Measurements from ENCODE around the gene STYK1. TPM values are rescaled to one million over a fixed set of nuclear protein-coding genes. Genes with fewer than 3 reads are reported as not detected.

STYK1 gene, protein sequence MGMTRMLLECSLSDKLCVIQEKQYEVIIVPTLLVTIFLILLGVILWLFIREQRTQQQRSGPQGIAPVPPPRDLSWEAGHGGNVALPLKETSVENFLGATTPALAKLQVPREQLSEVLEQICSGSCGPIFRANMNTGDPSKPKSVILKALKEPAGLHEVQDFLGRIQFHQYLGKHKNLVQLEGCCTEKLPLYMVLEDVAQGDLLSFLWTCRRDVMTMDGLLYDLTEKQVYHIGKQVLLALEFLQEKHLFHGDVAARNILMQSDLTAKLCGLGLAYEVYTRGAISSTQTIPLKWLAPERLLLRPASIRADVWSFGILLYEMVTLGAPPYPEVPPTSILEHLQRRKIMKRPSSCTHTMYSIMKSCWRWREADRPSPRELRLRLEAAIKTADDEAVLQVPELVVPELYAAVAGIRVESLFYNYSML
- not detected for total RNA-seq
- long read RNA-seq: 0 reads

DNA sequence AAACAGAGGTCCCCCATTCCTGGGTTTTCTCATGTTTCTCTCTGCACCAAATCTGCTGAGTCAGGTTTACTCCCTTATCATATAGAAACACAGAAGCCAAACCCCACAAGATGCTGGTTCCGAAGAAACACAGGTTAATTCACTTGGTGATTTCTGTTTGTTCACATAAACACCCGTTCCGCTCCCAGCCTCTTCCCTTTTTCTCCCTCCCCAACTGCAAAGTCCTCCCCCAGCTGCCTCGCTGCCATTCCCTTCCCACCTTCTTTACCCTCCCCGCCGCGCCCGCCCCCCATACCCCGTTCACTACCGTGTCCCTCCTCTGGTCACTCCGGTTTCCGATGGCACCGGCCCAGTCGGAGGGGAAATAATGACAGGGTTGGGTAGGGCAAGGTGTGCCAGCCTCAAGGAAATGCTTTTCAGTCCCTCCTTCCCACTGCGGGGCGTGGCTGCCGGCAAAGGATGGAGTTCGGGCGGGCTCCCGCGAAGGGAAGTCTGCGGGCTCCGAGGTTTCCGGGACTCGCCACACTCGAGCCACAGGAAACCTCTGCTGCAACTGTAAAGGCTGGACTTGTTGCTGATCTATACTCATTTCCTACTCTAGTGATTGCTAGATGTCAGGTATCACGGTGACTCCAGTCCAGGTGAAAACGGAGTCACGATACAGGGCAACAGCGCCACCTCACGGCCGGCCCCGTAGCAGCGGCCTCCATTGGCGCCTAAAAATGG, at the start of gene STYK1:
STYK1 (minus strand) TSS at position 394 of the 726 bp plus-strand sequence. CDS start 39,434 bp downstream, outside the sequence.
- intact Hi-C loops (cut with micrococcal nuclease): no loop called here
- DNase-seq (peak; percentile 57), ATAC-seq (no peak)

- intact Hi-C loops (cut with micrococcal nuclease): loop anchor here (2.0 kb wide), 1 partner anchor 28 kb away; no protein-coding TSS in a partner anchor
- DNase-seq (peak; percentile 94), ATAC-seq (peak; percentile 82)
These were observed 49.3 kb upstream of the STYK1 start, which contains the start of gene YBX3 for GRCh38 chr12:10722905-10723746. Gene YBX3 (minus strand): TSS chr12:10723323. CDS start chr12:10723111, 212 bp downstream.

GRCh38 chr12:10722502-10722904, 48.7 kb upstream of the STYK1 start:
- DNase-seq: peak; percentile 65
- intact Hi-C loops (cut with micrococcal nuclease): loop anchor here (2.0 kb wide), 1 partner anchor 28 kb away; no protein-coding TSS in a partner anchor
- ATAC-seq: peak; percentile 47

GRCh38 chr12:10721651-10722501, 48.0 kb upstream of the STYK1 start:
- peak; percentile 89 for DNase-seq
- peak; percentile 89 for ATAC-seq

DNA sequence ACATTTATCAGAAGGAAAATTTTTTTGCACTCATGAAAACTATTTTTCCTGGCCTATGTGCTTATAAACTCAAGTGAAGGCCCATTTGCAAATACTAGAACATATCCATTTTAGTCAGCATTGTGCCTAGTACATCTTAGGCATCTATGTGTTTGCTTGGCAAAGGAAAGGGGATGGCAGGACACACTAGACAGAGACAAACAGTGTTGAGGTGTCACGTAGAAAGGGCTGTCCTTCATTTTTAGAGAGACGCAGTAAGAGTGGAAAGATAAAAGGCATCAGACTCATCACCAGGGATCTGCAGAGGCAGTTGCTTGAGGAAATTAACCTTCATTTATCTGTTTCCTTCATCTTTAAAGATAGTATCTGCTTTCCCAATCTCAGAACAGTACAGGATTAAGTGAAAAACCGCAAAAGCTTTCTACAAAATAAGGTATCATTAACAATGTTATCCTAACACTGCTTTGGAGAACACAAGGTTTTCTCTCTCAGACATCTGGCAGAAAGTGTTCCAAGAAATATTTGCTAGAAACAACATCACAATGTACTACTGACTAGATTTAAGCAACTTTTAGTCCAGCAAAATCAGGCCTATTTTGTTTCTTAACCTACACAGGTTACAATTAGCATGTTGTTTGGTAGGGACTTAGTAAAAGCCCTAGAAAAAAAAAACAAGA, 47.3 kb upstream of the STYK1 start:
- ATAC-seq: no peak
- intact Hi-C loops (cut with micrococcal nuclease): no loop called here
- no peak for DNase-seq

More at GRCh38 chr12:10721651-10722501, 48.0 kb upstream of the STYK1 start:
- intact Hi-C loops (cut with micrococcal nuclease): loop anchor here (2.0 kb wide), 1 partner anchor 29 kb away; no protein-coding TSS in a partner anchor

- intact Hi-C loops (cut with micrococcal nuclease): no loop called here
- DNase-seq: no peak
- no peak for ATAC-seq
These were observed 45.6 kb upstream of the STYK1 start for GRCh38 chr12:10719482-10719881.

DNA sequence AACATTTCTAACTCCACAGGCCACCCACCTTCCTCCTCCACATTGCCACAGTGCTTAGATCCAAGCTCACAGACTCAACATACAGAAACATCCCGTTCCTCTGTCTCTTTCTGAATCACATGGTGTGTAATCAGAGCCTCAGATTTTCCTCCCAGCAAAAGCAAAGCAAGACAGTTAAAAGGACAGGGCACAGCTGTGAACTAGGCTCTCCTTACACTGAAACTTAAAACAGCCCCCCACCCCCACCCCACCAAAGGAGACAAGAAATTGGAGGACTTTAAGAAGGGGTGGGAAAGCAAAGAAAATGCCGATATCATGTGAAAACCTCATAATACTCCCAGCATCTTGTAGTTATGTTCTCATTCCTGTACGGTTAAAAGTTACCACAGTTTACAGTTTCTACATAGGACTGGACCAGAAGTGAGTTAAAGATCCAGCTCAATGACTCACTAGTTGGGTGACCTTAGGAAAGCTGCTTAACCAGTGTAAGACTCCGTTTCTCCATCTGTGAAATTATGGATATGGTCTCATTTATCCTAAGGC, 44.5 kb upstream of the STYK1 start:
- ATAC-seq (no peak), DNase-seq (no peak)
- intact Hi-C loops (cut with micrococcal nuclease): no loop called here

GRCh38 chr12:10717410-10717809, 43.6 kb upstream of the STYK1 start:
- intact Hi-C loops (cut with micrococcal nuclease): no loop called here
- no peak for ATAC-seq
- DNase-seq: no peak

- intact Hi-C loops (cut with micrococcal nuclease): no loop called here
- ATAC-seq (peak; percentile 89), DNase-seq (peak; percentile 77)
These were observed 43.0 kb upstream of the STYK1 start for GRCh38 chr12:10716704-10717315.

- DNase-seq (no peak), ATAC-seq (no peak)
- intact Hi-C loops (cut with micrococcal nuclease): no loop called here
These were observed 42.4 kb upstream of the STYK1 start for GRCh38 chr12:10716277-10716676.

GRCh38 chr12:10715491-10715890, 41.6 kb upstream of the STYK1 start:
- DNase-seq: no peak
- intact Hi-C loops (cut with micrococcal nuclease): no loop called here
- no peak for ATAC-seq

- DNase-seq (peak; percentile 27), ATAC-seq (peak; percentile 2)
- intact Hi-C loops (cut with micrococcal nuclease): no loop called here
These were observed 36.0 kb upstream of the STYK1 start for GRCh38 chr12:10709808-10710207.

- DNase-seq (no peak), ATAC-seq (peak; percentile 89)
- intact Hi-C loops (cut with micrococcal nuclease): no loop called here
These were observed 35.0 kb upstream of the STYK1 start for GRCh38 chr12:10708862-10709261.

DNA sequence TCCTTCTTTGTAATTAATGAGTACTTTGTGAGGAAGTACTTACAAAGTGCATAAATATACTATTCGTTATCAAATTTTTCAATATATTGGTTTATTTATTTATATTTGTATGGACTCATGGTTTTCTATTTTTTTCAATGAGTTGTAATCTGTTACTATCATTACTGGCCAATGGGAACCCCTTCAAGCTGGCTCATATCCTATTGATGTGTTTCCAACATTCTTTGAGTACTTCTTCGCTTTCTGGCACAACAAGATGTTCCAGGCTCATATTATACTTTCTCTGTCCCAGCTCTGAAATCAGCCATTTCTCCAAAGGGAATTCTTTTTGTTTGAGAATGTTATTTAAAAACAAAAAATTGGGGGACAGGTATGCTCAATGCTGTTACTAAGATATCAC, 31.8 kb upstream of the STYK1 start:
- no peak for DNase-seq
- peak; percentile 73 for ATAC-seq

GRCh38 chr12:10701843-10702242, 28.0 kb upstream of the STYK1 start:
- ATAC-seq (no peak), DNase-seq (no peak)
- intact Hi-C loops (cut with micrococcal nuclease): no loop called here

More for the DNA sequence above, 31.8 kb upstream of the STYK1 start:
- intact Hi-C loops (cut with micrococcal nuclease): no loop called here

DNA sequence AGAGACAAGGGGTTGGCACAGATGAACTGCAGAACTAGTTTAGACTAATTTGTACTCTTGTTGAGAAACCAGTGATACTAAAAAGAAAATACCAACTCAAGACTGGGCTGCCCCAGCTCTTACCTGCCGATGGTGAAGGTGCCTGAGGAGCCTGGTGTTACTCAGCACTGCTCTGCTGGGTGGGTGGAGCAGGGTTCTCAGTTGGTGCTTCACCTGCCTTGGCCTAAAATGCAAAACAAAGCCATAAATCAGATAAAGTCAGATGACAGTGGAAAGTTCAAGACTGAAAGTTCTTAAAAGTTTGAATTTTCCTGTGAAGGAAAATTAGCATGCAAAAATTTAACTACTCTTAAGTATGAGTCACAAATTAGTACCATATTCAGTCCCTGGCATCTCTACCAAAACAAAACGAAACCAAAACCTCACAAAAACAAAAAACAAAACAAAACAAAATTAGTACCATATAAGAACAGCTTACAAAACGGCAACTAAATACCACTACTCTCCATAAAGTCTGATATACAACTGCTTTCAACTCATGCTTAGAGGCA, 27.4 kb upstream of the STYK1 start:
- intact Hi-C loops (cut with micrococcal nuclease): no loop called here
- ATAC-seq: no peak
- DNase-seq: no peak

- no peak for ATAC-seq
- intact Hi-C loops (cut with micrococcal nuclease): no loop called here
- no peak for DNase-seq
These were observed 26.7 kb upstream of the STYK1 start for GRCh38 chr12:10700581-10700980.

All from left ventricle myocardium superior (tissue), 1 donor.